8988T (cell line): Measurements from ENCODE around the gene TMEM175.

ENCODE experiments used
- DNase-seq: peaks from one replicate; pipeline ENCODE4 v3.0.0; 2011

TMEM175 gene

GRCh38 chr4:899556-899906 is 32.7 kb upstream of the TMEM175 start:
- DNase-seq: no peak

- DNase-seq: no peak
Observed at GRCh38 chr4:900073-900472, 32.2 kb upstream of the TMEM175 start.

- DNase-seq: no peak
Observed at GRCh38 chr4:900721-901120, 31.5 kb upstream of the TMEM175 start.

GRCh38 chr4:901192-901910 is 30.9 kb upstream of the TMEM175 start:
- no peak for DNase-seq

- DNase-seq: no peak
Observed at GRCh38 chr4:903066-904046, 28.9 kb upstream of the TMEM175 start.

- no peak for DNase-seq
Observed at GRCh38 chr4:905485-906338, 26.5 kb upstream of the TMEM175 start.

- DNase-seq: no peak
Observed at GRCh38 chr4:906339-907102, 25.7 kb upstream of the TMEM175 start.

GRCh38 chr4:907103-907400 is 25.2 kb upstream of the TMEM175 start:
- no peak for DNase-seq

GRCh38 chr4:907691-908425 is 24.4 kb upstream of the TMEM175 start:
- DNase-seq: no peak

GRCh38 chr4:909131-909571 is 23.1 kb upstream of the TMEM175 start:
- no peak for DNase-seq

GRCh38 chr4:909821-910220 is 22.4 kb upstream of the TMEM175 start:
- no peak for DNase-seq

- DNase-seq: no peak
Observed at GRCh38 chr4:910366-911091, 21.7 kb upstream of the TMEM175 start.

GRCh38 chr4:911221-911751 is 21.0 kb upstream of the TMEM175 start:
- no peak for DNase-seq

- no peak for DNase-seq
Observed at GRCh38 chr4:911871-912490, 20.3 kb upstream of the TMEM175 start.

- DNase-seq: no peak
Observed at GRCh38 chr4:912548-913279, 19.5 kb upstream of the TMEM175 start.

GRCh38 chr4:913280-913618 is 19.0 kb upstream of the TMEM175 start:
- DNase-seq: no peak

GRCh38 chr4:914531-914930 is 17.7 kb upstream of the TMEM175 start:
- DNase-seq: no peak

- no peak for DNase-seq
Observed at GRCh38 chr4:915041-915474, 17.2 kb upstream of the TMEM175 start.

GRCh38 chr4:915595-915994 is 16.7 kb upstream of the TMEM175 start:
- DNase-seq: no peak

- DNase-seq: no peak
Observed at GRCh38 chr4:917466-917865, 14.8 kb upstream of the TMEM175 start.
